Measurements from ENCODE around the gene REC8. TPM values are rescaled to one million over a fixed set of nuclear protein-coding genes. Genes with fewer than 3 reads are reported as not detected.

Gene REC8
- total RNA-seq, 1 experiment from 2014 or later = 7.6 TPM

- H3K4me2 ChIP-seq (ENCODE audit: low read length) = no peak overlapping the region
- BruUV-seq (replicated peaks) = no TSS peak
- DNase-seq (ENCODE audit: low read depth, low spot score) (no peak), ATAC-seq (no peak)
- no peaks in the 10 kb centered on the region for H4K20me1 ChIP-seq (ENCODE audit: insufficient read depth)
- ChIA-PET RAD21 (ENCODE audit: low non-redundant PET in 1 of 2, low total read pairs in 2 of 2, uncharacterized antibody in 2 of 2, unreplicated experiment in 2 of 2) (interaction anchor here in 1 of 2 experiments (0.8 kb wide), 1 partner anchor 41 kb away, joined by 3 read pairs; no protein-coding TSS in a partner anchor), POLR2A (no interaction called here), CTCF (no interaction called here)
- intact Hi-C loops (cut with micrococcal nuclease) = no loop called here
- no peaks in the 10 kb centered on the region for H3K4me1 ChIP-seq (ENCODE audit: control insufficient read depth in 1 of 2, insufficient read depth in 2 of 2, low read length in 2 of 2)
- H3K9me2 ChIP-seq (ENCODE audit: insufficient read depth) = no peaks in the 10 kb centered on the region
- peaks cover 6 to 11% of the 10 kb centered on the region in 2 experiments; a peak in 3 of 4 replicates for H3K36me3 ChIP-seq (ENCODE audit: control insufficient read depth in 1 of 2, insufficient read depth in 2 of 2, low read length in 2 of 2)
- H3K9ac ChIP-seq (ENCODE audit: low read length) = no peak overlapping the region
- H3K9me3 ChIP-seq (ENCODE audit: control insufficient read depth in 1 of 2, insufficient read depth in 1 of 2, low read depth in 1 of 2, low read length in 2 of 2) = no peaks in the 10 kb centered on the region
- H3K79me2 ChIP-seq (ENCODE audit: insufficient read depth, low read length) = no peaks in the 10 kb centered on the region
- TF ChIP-seq CEBPB (IDR thresholded peaks at IDR 0.05; ENCODE audit: low read depth) = 0 out of 2 replicates have a peak, but pooled peaks have one; percentile 22
- no peak for TF ChIP-seq TCF7L2 (IDR thresholded peaks at IDR 0.05; ENCODE audit: borderline replicate concordance, extremely low read depth, insufficient read depth, insufficient read length)
- no peaks in the 10 kb centered on the region for H3K27me3 ChIP-seq (ENCODE audit: insufficient read depth, low read length)
- no peak overlapping the region for H3K27ac ChIP-seq (ENCODE audit: low read depth, low read length)
- no peak overlapping the region for H2AFZ ChIP-seq (ENCODE audit: low read depth, low read length, poor library complexity, severe bottlenecking)
- no peak overlapping the region for H3K4me3 ChIP-seq (replicated peaks in 1 of 2; ENCODE audit: low read depth in 1 of 2, low read length in 2 of 2)
Observed at GRCh38 chr14:24167469-24168114, 4.3 kb upstream of the REC8 start.

DNA sequence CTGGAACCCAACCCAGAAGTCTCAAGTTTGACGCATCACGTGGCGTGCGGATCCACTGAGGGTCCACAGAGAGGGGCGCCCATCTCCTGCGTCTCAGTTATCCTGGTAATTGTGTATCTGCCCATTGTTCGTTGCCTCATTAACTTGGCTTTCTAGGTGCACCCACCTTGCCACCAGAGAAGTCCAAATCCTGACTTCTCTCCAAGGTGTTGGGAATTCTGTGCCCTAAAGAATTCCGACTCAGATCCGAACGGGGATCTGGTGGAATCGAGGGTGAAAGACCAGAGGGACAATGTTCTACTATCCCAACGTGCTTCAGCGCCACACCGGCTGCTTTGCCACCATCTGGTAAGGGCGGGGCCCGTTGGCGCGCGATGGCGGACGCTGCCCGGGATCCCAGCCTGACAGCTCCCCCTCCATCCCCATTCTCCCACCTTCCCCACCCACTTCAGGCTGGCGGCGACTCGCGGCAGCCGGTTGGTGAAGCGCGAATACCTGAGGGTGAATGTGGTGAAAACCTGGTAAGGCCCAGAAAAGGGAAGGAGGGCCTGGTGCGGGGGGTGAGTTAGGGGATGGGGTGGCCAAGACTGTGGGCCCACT, 481 bp downstream of the REC8 start:
- H3K27me3 ChIP-seq (ENCODE audit: insufficient read depth, low read length) = no peaks in the 10 kb centered on the region
- no peaks in the 10 kb centered on the region for H3K36me3 ChIP-seq (ENCODE audit: control insufficient read depth in 1 of 2, insufficient read depth in 2 of 2, low read length in 2 of 2)
- no peak for ATAC-seq
- CTCF ChIA-PET = no interaction called here
- no peaks in the 10 kb centered on the region for H4K20me1 ChIP-seq (ENCODE audit: insufficient read depth)
- no peak overlapping the region for H3K4me3 ChIP-seq (replicated peaks in 1 of 2; ENCODE audit: low read depth in 1 of 2, low read length in 2 of 2)
- intact Hi-C loops (cut with micrococcal nuclease) = no loop called here
- no peaks in the 10 kb centered on the region for H3K9me3 ChIP-seq (ENCODE audit: control insufficient read depth in 1 of 2, insufficient read depth in 1 of 2, low read depth in 1 of 2, low read length in 2 of 2)
- BruUV-seq (replicated peaks) = no TSS peak
- H3K27ac ChIP-seq (ENCODE audit: low read depth, low read length) = no peak overlapping the region
- no peaks in the 10 kb centered on the region for H3K4me1 ChIP-seq (ENCODE audit: control insufficient read depth in 1 of 2, insufficient read depth in 2 of 2, low read length in 2 of 2)
- RAD21 ChIA-PET (ENCODE audit: low non-redundant PET in 1 of 2, low total read pairs in 2 of 2, uncharacterized antibody in 2 of 2, unreplicated experiment in 2 of 2) = no interaction called here
- POLR2A ChIA-PET = no interaction called here
- H3K79me2 ChIP-seq (ENCODE audit: insufficient read depth, low read length) = no peaks in the 10 kb centered on the region
- H2AFZ ChIP-seq (ENCODE audit: low read depth, low read length, poor library complexity, severe bottlenecking) = no peak overlapping the region
- H3K9ac ChIP-seq (ENCODE audit: low read length) = no peak overlapping the region
- no peak for DNase-seq (ENCODE audit: low read depth, low spot score)
- no peaks in the 10 kb centered on the region for H3K9me2 ChIP-seq (ENCODE audit: insufficient read depth)
- no peak overlapping the region for H3K4me2 ChIP-seq (ENCODE audit: low read length)
- TF ChIP-seq, protein P1, sequence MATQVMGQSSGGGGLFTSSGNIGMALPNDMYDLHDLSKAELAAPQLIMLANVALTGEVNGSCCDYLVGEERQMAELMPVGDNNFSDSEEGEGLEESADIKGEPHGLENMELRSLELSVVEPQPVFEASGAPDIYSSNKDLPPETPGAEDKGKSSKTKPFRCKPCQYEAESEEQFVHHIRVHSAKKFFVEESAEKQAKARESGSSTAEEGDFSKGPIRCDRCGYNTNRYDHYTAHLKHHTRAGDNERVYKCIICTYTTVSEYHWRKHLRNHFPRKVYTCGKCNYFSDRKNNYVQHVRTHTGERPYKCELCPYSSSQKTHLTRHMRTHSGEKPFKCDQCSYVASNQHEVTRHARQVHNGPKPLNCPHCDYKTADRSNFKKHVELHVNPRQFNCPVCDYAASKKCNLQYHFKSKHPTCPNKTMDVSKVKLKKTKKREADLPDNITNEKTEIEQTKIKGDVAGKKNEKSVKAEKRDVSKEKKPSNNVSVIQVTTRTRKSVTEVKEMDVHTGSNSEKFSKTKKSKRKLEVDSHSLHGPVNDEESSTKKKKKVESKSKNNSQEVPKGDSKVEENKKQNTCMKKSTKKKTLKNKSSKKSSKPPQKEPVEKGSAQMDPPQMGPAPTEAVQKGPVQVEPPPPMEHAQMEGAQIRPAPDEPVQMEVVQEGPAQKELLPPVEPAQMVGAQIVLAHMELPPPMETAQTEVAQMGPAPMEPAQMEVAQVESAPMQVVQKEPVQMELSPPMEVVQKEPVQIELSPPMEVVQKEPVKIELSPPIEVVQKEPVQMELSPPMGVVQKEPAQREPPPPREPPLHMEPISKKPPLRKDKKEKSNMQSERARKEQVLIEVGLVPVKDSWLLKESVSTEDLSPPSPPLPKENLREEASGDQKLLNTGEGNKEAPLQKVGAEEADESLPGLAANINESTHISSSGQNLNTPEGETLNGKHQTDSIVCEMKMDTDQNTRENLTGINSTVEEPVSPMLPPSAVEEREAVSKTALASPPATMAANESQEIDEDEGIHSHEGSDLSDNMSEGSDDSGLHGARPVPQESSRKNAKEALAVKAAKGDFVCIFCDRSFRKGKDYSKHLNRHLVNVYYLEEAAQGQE (IDR thresholded peaks at IDR 0.05; ENCODE audit: low read depth) = no peak
- TF ChIP-seq POLR2A (IDR thresholded peaks at IDR 0.05; ENCODE audit: borderline replicate concordance, extremely low read depth, insufficient read depth, insufficient read length) (no peak), CBX3 (IDR thresholded peaks at IDR 0.05; ENCODE audit: low read depth) (no peak), CEBPB (IDR thresholded peaks at IDR 0.05; ENCODE audit: low read depth) (no peak), EGR1 (IDR thresholded peaks at IDR 0.05; ENCODE audit: low read depth) (no peak), JUND (IDR thresholded peaks at IDR 0.05) (no peak), FOSL1 (IDR thresholded peaks at IDR 0.05; ENCODE audit: low read depth) (no peak), EZH2 (IDR thresholded peaks at IDR 0.05) (no peak), SIN3A (IDR thresholded peaks at IDR 0.05; ENCODE audit: low read depth) (no peak), MAX (IDR thresholded peaks at IDR 0.05) (no peak), EZH2phosphoT487 (IDR thresholded peaks at IDR 0.05; ENCODE audit: borderline replicate concordance) (no peak), TCF7L2 (IDR thresholded peaks at IDR 0.05; ENCODE audit: borderline replicate concordance, extremely low read depth, insufficient read depth, insufficient read length) (no peak), RAD21 (IDR thresholded peaks at IDR 0.05; ENCODE audit: low read depth) (no peak)
- TF ChIP-seq, protein P2, sequence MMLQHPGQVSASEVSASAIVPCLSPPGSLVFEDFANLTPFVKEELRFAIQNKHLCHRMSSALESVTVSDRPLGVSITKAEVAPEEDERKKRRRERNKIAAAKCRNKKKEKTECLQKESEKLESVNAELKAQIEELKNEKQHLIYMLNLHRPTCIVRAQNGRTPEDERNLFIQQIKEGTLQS (IDR thresholded peaks at IDR 0.05) = no peak

Measured in HCT116 (cell line).